Gastroesophageal sphincter (tissue), 4 donors: ENCODE data around the gene KLHL21. TPM values are rescaled to one million over a fixed set of nuclear protein-coding genes. Genes with fewer than 3 reads are reported as not detected.
"Not testable (repeated sequence)": the region's sequence is repeated elsewhere in the genome, so short reads cannot be mapped to it uniquely, and the experiment has no call there.

Source experiments
- ATAC-seq: fragments of 150-250 bp; one replicate; pipeline ENCODE4 v1.9.1; 2016; ENCODE audit warnings: mild to moderate bottlenecking, moderate library complexity
- H3K27ac ChIP-seq, 4 donors: fragments of 200-600 bp; sonication (generic) in 3 of 4; 1 replicate in 3 of 4; 2 replicates in 1 of 4; pipeline ENCODE4 v1.5.1; 2016 to 2019
- H3K27me3 ChIP-seq: fragments of 200-600 bp; sonication (generic); one replicate; pipeline ENCODE4 v1.5.1; 2019
- H3K36me3 ChIP-seq, 2 donors: fragments of 200-600 bp; sonication (generic); one replicate each; pipeline ENCODE4 v1.5.1; 2019; ENCODE audit warnings: control low read depth in 1 of 2
- H3K4me1 ChIP-seq, 3 donors: fragments of 200-600 bp; sonication (generic); 1 replicate in 2 of 3; 2 replicates in 1 of 3; pipeline ENCODE4 v1.5.1; 2016 to 2019; ENCODE audit warnings: control low read depth in 2 of 3
- H3K4me3 ChIP-seq, 2 donors: fragments of 200-600 bp; sonication (generic); one replicate each; pipeline ENCODE4 v1.5.1; 2019; ENCODE audit warnings: mild to moderate bottlenecking in 1 of 2, moderate library complexity in 1 of 2
- H3K9me3 ChIP-seq, 3 donors: fragments of 200-600 bp; sonication (generic); one replicate each; pipeline ENCODE4 v1.5.1; 2017 to 2019; ENCODE audit warnings: control low read depth in 2 of 3
- EP300 ChIP-seq: sonication (generic); formaldehyde crosslinking; IDR thresholded peaks from one replicate; pipeline ENCODE4 v1.6.1; 2017; ENCODE audit warnings: antibody characterized with exemption, mild to moderate bottlenecking
- POLR2A ChIP-seq, 2 donors: fragments of 450-650 bp; IDR thresholded peaks; one replicate each; pipeline ENCODE4 v1.6.1; 2017; ENCODE audit warnings: antibody characterized with exemption in 2 of 2, mild to moderate bottlenecking in 2 of 2, moderate library complexity in 1 of 2
- POLR2AphosphoS5 ChIP-seq: sonication (generic); formaldehyde crosslinking; IDR thresholded peaks from one replicate; pipeline ENCODE4 v1.6.1; 2017; ENCODE audit warnings: antibody characterized with exemption
- WGBS, 2 donors: methylation state at CpG; one replicate each; pipeline ENCODE4 v1.1.5; 2018; ENCODE audit warnings: low coverage in 1 of 2; 5-methylcytosine and 5-hydroxymethylcytosine counted together
- total RNA-seq, 4 donors: library from RNA; depleted of rRNA; stranded (reverse); fragments of >200 nt; gene quantifications; one replicate each; pipeline ENCODE4 v1.1.0, GENCODE V29; 2016
- TF ChIP-seq, protein P1 (sequence below), 4 experiments: fragments of 200-600 bp in 2 of 4; fragments of 450-650 bp in 2 of 4; sonication (generic) in 1 of 4; IDR thresholded peaks; one replicate each; pipeline ENCODE4 v1.5.1; 2017 to 2019; ENCODE audit warnings: antibody characterized with exemption in 4 of 4, mild to moderate bottlenecking in 2 of 4, moderate library complexity in 2 of 4

The KLHL21 gene
- total RNA-seq, 4 donors from 2014 or later, result 83.6 to 131 (median 101) TPM

DNA sequence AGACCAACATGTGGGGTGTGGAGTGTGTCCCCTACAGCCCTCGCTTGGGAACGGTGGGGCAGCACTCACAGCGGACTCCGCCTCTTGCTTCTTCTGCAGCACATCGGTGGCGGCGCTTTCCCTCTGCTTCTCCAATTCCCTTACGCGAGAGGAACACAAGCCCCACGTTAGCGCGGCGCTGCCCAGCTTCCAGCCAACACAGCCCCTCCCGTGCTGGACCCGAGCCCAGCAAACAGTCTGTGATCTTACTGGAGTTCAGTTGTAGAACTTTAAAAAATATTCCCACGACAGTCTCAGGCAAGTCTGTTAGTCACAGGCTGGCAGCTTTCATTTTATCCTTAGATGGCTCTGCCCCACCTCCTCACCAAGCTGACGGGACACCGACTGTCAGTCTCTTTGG, 35.6 kb upstream of the KLHL21 start:
- TF ChIP-seq EP300 (no peak), POLR2AphosphoS5 (no peak), POLR2A (IDR thresholded peaks at IDR 0.05) (no peak)
- TF ChIP-seq, protein P1, sequence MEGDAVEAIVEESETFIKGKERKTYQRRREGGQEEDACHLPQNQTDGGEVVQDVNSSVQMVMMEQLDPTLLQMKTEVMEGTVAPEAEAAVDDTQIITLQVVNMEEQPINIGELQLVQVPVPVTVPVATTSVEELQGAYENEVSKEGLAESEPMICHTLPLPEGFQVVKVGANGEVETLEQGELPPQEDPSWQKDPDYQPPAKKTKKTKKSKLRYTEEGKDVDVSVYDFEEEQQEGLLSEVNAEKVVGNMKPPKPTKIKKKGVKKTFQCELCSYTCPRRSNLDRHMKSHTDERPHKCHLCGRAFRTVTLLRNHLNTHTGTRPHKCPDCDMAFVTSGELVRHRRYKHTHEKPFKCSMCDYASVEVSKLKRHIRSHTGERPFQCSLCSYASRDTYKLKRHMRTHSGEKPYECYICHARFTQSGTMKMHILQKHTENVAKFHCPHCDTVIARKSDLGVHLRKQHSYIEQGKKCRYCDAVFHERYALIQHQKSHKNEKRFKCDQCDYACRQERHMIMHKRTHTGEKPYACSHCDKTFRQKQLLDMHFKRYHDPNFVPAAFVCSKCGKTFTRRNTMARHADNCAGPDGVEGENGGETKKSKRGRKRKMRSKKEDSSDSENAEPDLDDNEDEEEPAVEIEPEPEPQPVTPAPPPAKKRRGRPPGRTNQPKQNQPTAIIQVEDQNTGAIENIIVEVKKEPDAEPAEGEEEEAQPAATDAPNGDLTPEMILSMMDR (IDR thresholded peaks at IDR 0.05), result no peak
- peaks cover 0 to 99% of the 10 kb centered on the region in 2 donors for H3K36me3 ChIP-seq
- H3K27me3 ChIP-seq, result no peaks in the 10 kb centered on the region
- peaks cover 0 to 13% (median 0%) of the 10 kb centered on the region in 3 donors for H3K4me1 ChIP-seq
- peak; percentile 72 for ATAC-seq
- 55 to 66% methylated on average over 10 to 11 of the region's 18 CpGs for WGBS, 2 donors
- H3K27ac ChIP-seq, result peak overlapping the region in 2 of 4 donors; percentile 42 to 55
- no peaks in the 10 kb centered on the region for H3K9me3 ChIP-seq
- H3K4me3 ChIP-seq, result no peak overlapping the region

DNA sequence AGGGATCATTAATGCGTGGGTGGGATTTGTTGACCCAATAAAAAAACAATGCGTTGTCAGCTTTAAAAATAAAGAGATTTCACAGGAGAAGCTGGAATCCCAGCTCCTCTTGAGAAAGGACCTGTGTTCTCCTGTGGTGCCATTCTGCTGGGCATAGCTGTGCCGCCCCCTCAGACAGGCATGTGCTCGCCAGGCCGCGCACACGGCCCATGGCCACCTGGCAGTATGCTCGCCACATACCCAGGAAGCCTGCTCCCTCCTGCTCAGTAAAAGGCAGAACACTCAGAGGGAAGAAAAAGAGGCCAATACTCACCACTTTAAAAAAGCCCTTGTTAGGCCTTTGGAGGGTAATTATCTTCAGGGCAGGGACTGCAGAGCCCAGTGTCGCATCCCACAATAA, 35.1 kb upstream of the KLHL21 start:
- WGBS, 2 donors, result 82% methylated on average over 8 of the region's 9 CpGs; no CpG with 5 or more reads in 1 of the 2 donors
- Histone ChIP-seq H3K27ac (peak overlapping the region in 2 of 4 donors; percentile 42 to 55), H3K27me3 (no peaks in the 10 kb centered on the region), H3K4me3 (no peak overlapping the region), H3K4me1 (peaks cover 0 to 13% (median 0%) of the 10 kb centered on the region in 3 donors), H3K9me3 (no peaks in the 10 kb centered on the region), H3K36me3 (peaks cover 0 to 99% of the 10 kb centered on the region in 2 donors)
- TF ChIP-seq POLR2A (IDR thresholded peaks at IDR 0.05) (no peak), EP300 (no peak), POLR2AphosphoS5 (no peak)
- TF ChIP-seq, protein P1 (IDR thresholded peaks at IDR 0.05), result no peak
- no peak for ATAC-seq

DNA sequence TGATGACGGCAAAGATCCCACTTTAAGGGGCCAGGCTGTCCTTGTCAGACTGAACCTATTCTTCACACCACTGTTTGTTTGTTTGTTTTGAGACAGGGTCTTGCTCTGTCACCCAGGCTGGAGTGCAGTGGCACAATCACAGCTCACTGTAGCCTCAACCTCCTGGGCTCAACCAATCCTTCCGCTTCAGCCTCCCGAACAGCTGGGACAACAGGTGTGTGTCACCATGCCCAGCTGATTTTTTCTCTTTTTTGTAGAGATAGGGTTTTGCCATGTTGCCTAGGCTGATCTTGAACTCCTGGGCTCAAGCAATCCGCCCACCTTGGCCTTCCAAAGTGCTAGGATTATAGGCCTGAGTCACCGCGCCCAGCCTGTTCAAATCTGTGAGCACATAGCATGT, 34.1 kb upstream of the KLHL21 start:
- not testable (repeated sequence) for H3K9me3 ChIP-seq, H3K27me3 ChIP-seq, ATAC-seq, H3K4me3 ChIP-seq
- peaks cover 0 to 13% (median 0%) of the 10 kb centered on the region in 3 donors for H3K4me1 ChIP-seq
- peak overlapping the region in 2 of 4 donors; percentile 4 to 55 for H3K27ac ChIP-seq
- 80 to 93% methylated on average over 2 to 5 of the region's 6 CpGs for WGBS, 2 donors
- H3K36me3 ChIP-seq, result peaks cover 0 to 99% of the 10 kb centered on the region in 2 donors

DNA sequence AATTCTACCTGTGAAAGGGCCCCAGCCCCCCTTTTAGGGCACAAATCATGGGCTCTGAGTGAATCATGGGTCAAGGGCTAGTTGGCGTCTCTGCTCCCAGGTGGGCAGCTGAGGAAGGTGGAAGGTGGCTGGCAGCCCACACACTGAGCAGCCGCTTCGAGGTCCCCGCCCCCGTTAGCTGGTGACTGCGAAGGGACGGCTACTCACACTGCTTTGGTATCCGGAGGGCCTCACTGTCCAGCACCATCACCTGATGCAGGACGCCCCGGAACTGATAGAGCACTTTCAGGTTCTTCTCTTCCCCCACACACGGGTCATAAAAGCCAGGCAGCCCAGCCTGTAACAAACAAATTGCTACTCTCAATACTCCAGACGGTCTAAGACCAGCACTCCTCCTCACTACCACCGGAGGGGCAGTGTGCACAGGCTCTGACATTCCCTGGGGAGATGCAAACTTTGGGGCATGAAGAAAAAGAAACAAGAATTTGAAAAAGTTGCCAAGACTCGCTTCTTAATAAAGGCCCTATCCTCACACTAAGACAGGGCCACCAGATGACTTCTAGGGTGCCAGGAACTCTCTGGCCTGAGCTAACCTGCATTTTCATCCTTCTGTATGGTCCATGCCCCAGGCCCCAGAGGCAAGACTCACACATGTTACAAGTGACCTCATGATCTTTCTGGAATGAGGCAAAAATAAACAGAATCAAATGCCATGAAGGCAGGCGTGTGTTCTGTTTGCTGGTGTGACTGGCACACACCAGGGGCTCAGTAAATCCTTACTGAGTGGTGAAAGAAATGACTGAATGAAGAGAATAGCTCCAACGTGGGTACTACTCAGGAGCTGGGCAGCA, 33.5 kb upstream of the KLHL21 start:
- no peak for TF ChIP-seq POLR2AphosphoS5
- TF ChIP-seq POLR2A (IDR thresholded peaks at IDR 0.05), result no peak
- TF ChIP-seq, protein P1 (IDR thresholded peaks at IDR 0.05), result no peak
- TF ChIP-seq EP300, result no peak
- WGBS, 2 donors, result 38 to 50% methylated on average over 2 to 4 of the region's 16 CpGs
- Histone ChIP-seq H3K27me3 (no peaks in the 10 kb centered on the region), H3K4me3 (no peak overlapping the region), H3K36me3 (peaks cover 0 to 100% of the 10 kb centered on the region in 2 donors), H3K9me3 (no peaks in the 10 kb centered on the region), H3K4me1 (peaks cover 0 to 13% (median 0%) of the 10 kb centered on the region in 3 donors), H3K27ac (peak overlapping the region in 2 of 4 donors; percentile 4 to 55)
- no peak for ATAC-seq

DNA sequence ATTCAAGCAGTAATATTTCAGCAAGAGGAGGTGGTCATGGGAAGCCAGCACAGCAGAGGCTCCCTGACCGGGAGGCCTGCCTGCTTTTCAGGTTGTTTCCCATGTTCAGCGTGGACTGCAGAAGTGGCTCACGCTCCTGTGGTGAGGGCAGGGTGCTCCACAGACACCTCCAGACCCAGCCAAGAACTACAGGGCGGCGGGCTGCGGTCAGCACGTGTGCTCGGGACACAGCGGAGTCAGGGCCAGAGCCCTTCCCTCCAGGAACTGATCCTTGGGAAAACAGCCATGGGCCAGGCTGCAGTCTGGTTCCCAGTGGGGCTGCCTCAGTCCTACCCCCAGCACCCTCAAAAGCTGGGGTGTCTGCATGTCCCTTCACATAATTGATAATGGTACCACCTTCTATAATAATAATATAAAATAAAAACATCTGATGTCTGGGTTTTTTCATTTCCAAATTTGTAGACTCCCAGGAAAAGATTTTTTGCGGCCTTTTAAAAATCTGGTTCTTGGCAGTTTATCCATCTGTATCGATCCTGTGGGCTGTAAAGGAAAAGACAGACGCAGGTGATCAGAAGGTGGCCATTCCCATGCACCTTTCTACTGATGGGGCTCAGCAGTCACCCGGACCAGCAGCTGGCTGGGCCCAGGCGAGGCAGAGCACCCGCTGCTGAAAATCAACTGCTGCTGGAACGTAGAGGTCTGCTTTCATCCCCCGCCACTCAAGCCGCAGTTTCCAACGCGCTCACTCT, 32.7 kb upstream of the KLHL21 start:
- TF ChIP-seq POLR2A (IDR thresholded peaks at IDR 0.05) (no peak), POLR2AphosphoS5 (no peak), EP300 (no peak)
- TF ChIP-seq, protein P1 (IDR thresholded peaks at IDR 0.05), result no peak
- Histone ChIP-seq H3K27ac (peak overlapping the region in 2 of 4 donors; percentile 38 to 40), H3K36me3 (peaks cover 0 to 100% of the 10 kb centered on the region in 2 donors), H3K9me3 (no peaks in the 10 kb centered on the region), H3K4me3 (no peak overlapping the region), H3K4me1 (peaks cover 0 to 13% (median 0%) of the 10 kb centered on the region in 3 donors), H3K27me3 (no peaks in the 10 kb centered on the region)
- no peak for ATAC-seq
- 88 to 91% methylated on average over 10 to 15 of the region's 20 CpGs for WGBS, 2 donors
